NCI-H82 treated with DMSO at 0.1 percent for 48 hours (cell line): ENCODE data around the gene NAXE.
"Not testable (repeated sequence)": the region's sequence is repeated elsewhere in the genome, so short reads cannot be mapped to it uniquely, and the experiment has no call there.

Experiments used
- DNase-seq: peaks from one replicate; lab custom pipeline; 2025; ENCODE audit not compliant: unreplicated experiment; lab: John Stamatoyannopoulos, UW

Gene NAXE

DNA sequence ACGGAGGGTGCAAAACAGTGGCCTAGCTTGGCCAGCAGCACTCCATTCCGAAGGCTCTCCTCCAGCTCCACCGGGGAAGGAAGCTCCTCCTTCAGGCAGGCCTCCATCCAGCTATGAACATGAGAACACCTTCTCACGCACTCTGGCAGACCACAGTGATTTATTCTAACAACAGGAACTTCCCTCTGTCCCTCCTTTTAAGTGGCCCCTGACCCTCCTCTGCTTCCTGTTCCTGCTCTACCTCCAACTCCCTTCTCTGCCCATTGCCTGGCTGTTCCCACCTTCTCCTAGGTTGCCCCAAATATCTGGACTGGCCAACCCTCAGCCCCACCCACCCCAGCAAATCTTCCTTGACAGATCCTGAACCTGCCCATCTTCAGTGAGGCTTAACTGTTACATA lies 25.1 kb upstream of the NAXE start:
- no peak for DNase-seq

DNA sequence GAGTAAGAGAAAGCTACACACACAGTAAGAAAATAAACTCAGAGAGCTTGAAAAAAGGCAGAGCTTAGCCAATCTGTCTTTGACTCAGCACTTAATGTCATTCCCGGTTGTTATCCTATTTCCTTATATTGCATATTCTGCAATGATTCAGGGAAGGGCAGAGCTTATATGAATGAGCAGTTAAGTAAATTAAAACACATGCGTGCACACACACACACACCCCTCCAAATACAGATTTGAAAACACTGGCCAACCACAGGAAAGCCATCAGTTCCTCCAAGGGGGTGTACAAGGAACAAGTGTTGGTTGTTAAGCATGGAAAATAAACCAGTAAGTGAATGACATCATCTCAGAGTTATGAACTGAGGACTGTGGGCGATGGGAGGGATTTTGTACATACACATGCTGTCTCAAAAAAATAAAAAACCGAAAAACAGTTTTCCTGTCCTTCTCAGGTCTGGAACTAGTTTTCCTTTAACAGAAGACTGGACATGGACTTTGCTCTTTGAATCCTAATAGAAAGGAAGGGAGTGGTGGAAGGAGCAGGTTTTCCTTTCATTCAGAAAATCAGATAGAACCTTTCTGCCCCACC lies 20.2 kb upstream of the NAXE start:
- DNase-seq: no peak

DNA sequence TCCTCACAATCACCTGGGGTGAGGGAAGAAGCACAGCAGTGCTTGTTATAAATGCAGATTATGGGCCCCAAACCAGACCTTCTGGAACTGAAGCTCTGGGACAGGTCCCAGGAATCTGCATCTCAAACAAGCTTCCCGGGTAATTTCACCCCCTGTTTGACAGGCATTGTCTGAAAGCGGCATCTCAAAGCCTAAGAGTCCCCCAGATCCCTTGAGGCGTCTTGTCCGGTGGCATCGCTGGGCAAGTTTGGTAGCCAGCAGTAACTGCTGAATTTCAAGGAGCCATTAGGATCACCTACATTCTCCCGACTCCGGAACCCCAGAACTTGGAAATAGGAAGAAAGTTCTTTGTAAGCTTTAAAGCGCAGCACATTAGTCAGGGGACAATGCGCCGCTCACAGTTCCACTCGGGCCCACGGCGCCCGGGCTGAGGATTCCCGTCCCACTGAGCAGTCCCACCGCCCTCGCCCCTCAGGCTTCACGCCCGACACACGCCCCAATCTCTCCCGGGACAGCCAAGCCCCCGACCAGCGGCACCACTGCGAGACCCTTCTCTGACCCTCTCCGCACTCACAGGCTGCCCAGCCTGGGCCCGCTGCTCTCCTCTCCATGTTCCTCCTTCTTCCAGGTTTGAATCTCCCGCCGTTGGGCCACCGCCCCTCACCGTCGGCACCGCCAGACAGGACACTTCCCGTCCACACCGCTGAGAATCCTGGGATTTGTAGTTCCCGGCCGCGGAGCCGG lies 19.5 kb upstream of the NAXE start, which contains the start of gene IQGAP3:
TSS of gene IQGAP3 (minus strand) at position 647 of the 744 bp plus-strand sequence. CDS start at position 611, 36 bp downstream.
- DNase-seq: peak; percentile 53

DNA sequence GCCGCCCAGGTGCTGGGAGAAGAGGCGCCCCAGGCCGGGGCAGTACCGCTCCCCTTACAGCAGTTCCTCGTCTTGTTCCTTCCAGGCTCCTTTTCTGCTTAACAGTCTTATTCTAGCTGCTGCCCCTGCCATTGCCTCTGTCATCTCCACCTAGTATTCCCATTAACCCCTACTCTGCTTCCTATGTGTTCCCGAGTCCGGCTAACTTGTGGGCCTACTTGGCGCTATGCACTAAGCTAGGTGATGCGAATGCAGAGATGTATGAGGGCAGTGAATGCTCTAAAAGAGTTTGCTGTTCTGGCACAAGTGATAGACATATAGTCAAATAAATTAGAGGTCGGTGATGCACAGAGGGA lies 18.9 kb upstream of the NAXE start:
- DNase-seq: no peak

DNA sequence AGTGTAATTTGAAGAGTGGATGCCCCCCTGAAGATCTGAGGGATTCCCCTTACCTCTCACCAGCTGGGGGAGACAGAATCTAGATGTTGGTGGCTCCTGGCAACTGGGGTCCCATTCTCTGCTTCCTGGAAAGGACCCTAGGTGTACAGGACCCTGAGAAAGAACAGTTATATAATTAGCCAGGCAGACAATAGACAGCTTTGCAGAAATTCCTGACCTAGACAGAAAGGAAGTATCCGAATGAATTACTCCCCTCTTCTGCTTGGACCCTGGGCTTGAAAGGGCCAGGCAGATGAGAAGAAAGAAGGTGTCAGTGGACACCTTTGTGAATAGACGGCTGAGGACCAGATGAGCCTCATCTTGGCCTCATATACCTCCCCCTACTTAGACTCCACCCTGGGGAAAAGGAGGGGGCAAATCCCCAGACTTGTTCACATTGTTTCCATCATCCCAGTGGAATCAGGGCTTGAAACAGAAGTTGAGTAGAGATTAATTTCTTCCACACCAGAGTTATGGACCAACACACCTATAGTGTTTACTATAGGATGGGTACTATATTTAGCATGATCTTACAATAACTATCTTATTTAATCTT lies 17.4 kb upstream of the NAXE start:
- DNase-seq: no peak

DNA sequence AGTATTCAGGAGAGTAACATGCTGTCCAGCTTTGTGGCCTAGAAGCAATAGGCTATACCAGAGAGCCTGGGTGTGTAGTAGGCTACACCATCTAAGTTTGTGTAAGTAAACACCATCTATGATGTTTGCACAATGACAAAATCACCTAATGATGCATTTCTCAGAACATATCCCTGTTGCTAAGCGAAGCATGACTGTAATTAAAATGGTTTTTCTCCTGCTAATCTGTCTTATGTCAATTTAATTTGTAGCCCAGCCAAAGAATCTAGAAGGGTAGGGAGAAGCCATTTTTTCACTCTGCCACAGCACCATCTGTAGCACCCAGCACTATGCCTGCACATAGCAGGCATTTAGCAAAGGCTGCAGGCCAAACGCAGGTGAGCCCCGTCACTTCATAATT lies 14.0 kb upstream of the NAXE start:
- no peak for DNase-seq

DNA sequence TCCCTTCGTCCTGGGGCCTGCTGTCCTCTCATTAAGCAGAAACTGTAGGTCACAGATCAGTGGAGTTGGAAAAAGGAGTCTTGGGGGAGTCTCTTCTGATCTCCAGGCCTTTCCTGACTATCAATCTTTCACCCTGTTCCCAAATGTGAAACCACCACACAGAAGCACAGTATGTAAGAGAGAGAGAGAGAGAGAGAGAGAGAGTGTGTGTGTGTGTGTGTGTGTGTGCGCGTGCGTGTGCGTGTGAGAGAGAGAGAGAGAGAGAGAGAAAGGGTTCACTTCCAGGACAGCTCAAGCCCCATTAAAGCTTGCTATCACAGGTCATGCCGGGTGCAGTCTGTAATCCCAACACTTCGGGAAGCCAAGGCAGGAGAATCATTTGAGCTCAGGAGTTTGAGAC lies 13.5 kb upstream of the NAXE start:
- no peak for DNase-seq

DNA sequence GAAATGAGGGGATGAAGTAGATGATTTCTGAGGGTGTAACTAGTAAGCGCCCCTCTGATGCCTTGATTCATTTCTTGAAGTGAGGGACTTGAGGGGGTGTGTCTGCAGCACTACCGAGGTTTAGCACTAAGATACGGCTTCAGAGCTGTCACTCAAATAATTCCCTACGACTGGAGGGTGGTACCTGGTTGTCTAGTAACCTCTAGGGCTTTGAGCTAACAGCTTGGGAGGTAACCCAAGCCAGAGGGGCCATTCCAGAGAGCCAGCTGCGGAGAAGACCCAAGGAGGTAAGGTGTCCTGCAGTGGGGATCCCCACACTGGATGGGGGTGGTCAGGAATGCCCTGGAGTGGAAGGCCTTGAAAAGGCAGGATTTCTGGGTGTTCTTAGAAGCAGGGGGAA lies 12.1 kb upstream of the NAXE start, which contains the start of gene TTC24:
TSS of gene TTC24 (plus strand) at position 252 of the 400 bp plus-strand sequence. CDS start 1,642 bp downstream, outside the sequence.
- DNase-seq: peak; percentile 74

DNA sequence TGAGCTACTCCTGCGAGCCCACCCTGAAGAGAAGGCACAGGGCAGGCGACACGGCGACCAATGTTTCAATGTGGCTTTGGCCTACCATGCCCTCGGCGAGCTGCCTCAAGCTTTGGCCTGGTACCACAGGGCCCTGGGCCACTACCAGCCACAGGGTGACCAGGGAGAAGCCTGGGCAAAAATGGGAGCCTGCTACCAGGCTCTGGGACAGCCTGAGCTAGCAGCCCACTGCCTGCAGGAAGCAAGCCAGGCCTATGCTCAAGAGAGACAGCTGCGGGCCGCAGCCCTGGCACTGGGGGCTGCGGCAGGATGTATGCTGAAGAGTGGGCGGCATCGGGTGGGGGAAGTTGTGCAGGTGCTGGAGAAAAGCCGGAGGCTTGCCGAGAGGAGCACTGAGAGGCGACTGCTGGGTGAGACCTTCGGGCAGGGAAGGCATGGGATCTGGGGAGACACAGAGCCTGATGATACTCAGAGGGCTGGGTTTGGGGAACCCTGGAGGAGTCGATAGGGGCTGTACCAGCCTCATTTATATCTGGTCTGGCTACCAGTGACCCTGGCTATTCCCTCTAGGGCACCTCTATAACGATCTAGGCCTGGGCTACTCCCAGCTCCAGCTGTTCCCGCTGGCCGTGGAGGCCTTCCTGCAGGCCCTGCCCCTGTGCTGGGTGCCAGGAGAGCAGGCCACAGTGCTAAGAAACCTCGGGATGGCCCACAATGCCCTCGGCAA lies 9.8 kb upstream of the NAXE start:
- DNase-seq: no peak

DNA sequence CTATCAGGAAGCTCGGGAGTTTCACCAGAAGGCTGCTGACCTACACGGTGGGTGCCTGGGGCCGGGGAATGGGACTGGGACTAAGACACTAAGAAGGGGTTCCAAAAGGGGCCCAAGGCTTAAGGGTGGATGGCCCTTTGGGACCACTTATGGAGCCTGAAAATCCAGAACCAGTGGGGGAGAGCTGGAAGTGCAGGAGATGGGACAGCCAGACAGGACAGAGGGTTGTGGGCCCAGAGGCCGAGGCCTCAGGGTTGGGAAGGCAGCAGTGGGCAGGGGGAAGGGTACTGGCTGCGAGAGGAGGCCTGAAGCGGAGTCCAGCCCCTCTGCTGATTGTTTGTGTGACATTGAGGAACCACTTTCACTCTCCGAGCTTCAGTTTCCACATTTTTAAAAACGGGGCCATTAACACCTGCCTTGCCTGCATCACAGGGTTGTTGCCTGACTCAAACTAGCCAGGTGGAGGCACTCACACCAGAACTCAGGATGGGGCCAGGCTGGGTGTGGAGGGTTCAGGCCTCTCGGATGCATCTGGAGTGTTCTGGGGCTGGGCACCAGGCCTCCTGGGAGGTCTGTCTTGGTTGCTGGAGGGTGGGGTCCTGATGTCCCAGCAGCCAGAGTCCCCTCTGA lies 9.1 kb upstream of the NAXE start:
- DNase-seq: no peak

DNA sequence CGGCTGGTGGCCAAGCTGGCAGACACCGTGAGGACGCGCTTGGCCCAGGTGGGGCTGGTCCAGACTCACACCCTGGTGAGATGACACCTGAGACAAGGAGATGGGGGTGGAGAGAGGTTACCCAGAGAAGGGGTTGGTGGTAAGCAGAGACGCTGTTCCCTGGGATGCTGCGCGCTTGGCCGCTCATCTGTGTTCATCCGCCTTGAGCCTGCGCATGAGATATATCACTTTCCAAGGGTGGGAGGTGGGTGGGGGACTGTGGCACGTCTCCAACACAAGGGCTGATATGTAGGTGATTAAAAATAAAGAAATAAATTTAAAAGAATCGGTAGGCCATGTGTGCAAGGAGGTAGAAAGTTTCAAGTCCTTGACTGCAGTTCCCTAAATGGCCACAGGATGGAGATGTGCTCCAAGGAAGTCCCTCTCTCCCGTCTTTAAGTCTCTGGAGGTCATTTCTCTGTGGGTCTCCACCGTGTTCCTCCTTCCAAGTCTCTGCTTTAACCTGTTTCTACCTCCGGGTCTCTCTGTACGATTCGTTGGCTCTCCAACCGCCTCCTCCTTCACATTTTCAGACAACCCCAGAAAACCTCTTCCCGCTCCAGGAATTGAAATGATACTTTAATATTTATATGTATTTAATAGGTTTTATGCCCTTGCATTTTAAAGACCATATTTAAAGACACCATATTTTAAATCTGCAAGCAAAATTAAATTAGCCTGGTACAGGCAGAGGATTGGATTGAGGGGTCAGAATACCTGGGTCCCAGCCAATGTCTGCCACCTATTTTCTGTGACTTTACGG lies 7.6 kb upstream of the NAXE start:
- DNase-seq: peak; percentile 77

DNA sequence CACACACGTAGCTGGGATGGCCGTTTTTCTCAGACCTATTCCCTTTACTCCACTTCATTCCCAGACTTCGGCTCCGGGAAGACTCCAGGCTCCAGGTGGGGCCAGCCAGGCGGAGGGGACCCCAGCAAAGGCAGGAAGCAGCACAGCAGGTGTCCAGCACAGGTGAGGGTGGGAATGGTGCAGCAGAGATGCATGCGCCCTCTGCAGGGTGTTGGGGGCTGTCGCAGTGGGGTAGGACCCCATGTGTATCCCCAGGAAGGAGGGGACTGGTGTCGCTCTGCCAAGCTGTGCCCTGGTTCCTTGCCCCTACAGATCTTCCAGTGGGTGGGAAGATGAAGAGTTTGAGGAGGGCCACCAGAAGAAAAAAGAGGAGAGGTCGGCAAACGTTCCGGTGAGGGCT lies 6.8 kb upstream of the NAXE start:
- no peak for DNase-seq

DNA sequence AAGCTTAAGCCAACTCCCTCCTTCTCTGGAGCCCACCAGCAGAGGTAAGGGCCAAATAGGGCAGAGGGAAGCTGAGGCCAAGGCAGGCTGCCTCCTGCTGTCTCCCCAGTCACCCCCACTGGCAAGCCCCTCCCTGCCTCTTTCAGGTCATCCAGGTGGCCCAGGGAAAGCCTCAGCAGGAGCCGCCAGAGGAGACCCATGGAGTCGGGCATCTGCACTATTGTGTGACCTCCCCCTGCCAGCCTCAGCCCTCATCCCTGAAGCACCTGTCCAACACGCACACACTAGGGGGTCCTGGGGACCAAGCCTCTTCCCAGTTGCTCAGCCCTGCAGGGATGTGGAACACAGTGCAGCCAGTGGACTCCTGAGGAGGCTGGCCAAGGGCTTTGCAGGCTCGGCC lies 5.3 kb upstream of the NAXE start:
- no peak for DNase-seq

DNA sequence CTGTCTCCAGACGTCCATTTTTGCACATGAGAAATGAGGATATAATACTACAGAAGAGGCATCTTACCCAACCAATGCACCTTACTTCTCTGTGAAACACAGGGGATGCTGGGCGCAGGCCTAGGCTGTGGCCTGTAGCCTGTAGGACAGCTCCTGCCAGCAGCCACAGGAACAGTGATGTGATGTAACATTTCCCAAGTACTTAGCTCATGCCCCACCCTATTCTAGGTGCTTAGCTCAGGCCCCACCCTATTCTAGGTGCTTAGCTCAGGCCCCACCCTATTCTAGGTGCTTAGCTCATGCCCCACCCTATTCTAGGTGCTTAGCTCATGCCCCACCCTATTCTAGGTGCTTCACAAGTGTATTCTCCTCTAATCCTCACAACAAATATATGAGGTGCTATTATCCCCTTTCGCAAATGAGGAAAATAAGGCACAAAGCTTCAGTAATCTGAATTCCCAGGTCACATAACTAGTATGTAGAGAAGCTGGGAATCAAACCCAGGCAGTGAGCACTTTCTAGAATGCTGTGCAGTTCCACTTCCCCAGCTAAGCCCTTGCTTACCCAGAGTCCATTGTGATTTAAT lies 4.6 kb upstream of the NAXE start:
- no peak for DNase-seq

DNA sequence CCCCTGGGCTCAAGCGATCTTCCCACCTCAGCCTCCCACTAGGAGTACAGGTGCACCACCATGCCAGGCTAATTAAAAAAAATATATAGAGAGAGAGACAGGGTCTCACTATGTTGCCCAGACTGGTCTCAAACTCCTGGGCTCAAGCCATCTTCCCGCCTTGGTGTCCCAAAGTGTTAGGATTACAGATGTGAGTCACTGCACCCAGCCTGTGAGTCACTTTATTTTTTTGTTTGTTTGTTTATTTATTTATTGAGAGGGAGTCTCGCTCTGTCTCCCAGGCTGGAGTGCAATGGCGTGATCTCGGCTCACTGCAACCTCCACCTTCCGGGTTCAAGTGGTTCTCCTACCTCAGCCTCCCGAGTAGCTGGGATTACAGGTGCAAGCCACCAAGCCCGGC lies 3.6 kb upstream of the NAXE start:
- DNase-seq: not testable (repeated sequence)

DNA sequence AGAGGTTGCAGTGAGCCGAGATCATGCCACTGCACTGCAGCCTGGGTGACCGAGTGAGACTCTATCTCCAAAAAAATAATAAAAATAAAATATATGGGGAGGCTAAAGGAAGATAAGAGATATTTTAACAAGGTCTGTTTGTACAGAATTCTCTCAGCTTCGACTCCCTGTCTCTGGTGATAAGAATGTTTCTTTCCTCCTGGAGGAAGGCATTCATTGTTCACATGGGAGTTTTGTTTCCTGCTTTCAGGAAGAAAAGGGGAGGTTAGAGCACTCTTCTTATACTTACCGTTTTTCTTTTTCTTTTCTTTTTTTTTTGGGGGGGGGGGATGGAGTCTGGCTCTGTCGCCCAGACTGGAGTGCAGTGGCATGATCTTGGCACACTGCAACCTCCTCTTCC lies 2.0 kb upstream of the NAXE start:
- no peak for DNase-seq

DNA sequence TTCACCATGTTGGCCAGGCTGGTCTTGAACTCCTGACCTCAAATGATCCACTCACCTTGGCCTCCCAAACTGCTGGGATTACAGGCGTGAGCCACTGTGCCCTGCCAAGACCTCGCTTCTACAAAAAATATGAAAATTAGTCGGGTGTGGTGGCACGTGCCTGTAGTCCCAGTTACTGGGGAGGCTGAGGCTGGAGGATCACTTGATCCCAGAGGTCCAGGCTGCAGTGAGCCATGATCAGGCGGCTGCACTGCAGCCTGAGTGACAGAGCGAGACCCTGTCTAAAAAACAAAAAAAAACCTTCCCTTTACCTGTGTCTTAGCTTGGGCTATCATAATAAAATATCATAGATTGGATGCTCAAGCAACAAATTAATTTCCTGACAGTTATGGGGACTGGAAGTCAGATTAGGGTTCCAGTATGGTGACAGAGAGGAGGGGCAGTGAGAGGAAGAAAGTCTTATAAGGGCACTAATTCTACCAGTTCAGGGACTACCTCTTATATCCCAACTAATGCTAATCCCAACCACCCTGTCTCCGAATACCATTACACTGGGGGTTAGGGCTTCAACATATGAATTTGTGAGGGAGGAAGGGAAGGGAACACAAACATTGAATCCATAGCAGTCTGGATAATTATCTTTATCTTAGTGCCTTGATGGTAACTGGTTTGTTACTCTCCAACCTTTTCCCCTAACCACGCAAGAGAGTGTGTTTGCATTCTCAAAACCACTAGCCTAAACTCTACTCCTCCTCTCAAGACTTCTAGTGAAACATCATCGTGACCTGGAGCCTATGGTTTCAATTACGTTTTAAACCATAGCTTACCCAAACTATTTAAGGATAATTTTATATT lies 1.0 kb upstream of the NAXE start:
- no peak for DNase-seq

DNA sequence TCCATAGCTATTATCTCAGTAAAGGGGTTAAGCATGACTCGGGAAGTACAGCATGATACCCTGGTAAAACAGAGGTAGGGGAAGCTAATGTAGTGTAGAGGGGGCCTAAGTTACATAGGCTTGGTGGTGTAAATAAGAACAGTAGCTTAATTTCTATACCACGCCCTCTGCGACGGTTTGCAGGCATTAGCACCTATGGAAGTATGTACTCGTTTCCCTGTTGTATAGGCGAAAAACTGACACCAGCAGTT lies 470 bp upstream of the NAXE start:
- no peak for DNase-seq

DNA sequence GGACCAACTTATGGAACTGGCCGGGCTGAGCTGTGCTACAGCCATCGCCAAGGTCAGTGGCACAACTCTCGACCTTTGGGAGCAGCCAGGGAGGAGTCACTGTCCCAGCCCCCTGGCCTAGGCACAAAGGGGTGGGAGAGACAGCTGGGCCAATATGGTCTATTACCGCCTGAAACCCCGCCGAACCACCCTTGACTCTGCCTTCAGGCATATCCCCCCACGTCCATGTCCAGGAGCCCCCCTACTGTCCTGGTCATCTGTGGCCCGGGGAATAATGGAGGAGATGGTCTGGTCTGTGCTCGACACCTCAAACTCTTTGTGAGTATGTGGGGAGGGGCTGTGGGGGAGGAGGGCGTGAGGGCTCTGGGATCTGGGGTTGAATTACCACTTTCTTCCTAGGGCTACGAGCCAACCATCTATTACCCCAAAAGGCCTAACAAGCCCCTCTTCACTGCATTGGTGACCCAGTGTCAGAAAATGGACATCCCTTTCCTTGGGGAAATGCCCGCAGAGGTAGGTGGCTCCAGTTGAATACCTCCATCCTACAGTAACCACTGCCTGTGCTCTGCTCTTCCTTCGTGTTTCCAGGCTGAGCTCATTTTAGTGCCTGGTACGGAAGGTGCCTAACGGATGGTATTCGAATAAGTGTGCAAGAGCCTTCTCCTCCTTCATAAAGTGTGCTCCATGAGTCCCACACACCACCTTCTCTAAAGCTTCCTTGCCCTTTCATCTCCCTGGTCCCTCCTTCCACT lies 758 bp downstream of the NAXE start:
- no peak for DNase-seq
